ENCODE results near the gene PGD.
"Not testable (repeated sequence)": the region's sequence is repeated elsewhere in the genome, so short reads cannot be mapped to it uniquely, and the experiment has no call there.

DNA sequence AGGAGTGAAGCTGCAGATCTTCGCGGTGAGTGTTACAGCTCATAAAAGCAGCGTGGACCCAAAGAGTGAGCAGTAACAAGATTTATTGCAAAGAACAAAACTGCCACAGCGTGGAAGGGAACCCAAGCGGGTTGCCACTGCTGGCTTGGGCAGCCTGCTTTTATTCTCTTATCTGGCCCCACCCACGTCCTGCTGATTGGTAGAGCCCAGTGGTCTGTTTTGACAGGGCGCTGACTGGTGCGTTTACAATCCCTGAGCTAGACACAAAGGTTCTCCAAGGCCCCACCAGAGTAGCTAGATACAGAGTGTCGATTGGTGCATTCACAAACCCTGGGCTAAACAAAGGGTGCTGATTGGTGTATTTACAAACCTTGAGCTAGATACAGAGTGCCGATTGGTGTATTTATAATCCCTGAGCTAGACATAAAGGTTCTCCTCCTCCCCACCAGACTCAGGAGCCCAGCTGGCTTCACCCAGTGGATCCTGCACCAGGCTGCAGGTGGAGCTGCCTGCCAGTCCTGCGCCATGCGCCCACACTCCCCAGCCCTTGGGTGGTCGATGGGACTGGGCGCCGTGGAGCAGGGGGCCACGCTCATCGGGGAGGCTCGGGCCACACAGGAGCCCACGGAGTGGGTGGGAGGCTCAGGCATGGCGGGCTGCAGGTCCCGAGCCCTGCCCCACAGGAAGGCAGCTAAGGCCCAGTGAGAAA, 27.1 kb downstream of the PGD start:
- TF ChIP-seq, protein P1, sequence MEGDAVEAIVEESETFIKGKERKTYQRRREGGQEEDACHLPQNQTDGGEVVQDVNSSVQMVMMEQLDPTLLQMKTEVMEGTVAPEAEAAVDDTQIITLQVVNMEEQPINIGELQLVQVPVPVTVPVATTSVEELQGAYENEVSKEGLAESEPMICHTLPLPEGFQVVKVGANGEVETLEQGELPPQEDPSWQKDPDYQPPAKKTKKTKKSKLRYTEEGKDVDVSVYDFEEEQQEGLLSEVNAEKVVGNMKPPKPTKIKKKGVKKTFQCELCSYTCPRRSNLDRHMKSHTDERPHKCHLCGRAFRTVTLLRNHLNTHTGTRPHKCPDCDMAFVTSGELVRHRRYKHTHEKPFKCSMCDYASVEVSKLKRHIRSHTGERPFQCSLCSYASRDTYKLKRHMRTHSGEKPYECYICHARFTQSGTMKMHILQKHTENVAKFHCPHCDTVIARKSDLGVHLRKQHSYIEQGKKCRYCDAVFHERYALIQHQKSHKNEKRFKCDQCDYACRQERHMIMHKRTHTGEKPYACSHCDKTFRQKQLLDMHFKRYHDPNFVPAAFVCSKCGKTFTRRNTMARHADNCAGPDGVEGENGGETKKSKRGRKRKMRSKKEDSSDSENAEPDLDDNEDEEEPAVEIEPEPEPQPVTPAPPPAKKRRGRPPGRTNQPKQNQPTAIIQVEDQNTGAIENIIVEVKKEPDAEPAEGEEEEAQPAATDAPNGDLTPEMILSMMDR (optimal IDR thresholded peaks at IDR 0.05 in 1 of 3, IDR thresholded peaks at IDR 0.05 in 1 of 3, conservative IDR thresholded peaks at IDR 0.05 in 1 of 3; ENCODE audit: extremely low read depth in 1 of 3, insufficient read depth in 2 of 3, low read length in 3 of 3), result not testable (repeated sequence)
- not testable (repeated sequence) for TF ChIP-seq EZH2 (IDR thresholded peaks at IDR 0.05; ENCODE audit: low read length)
